Skeletal muscle tissue (tissue), 4 donors: ENCODE measurements around the gene LPCAT1. TPM values are rescaled to one million over a fixed set of nuclear protein-coding genes. Genes with fewer than 3 reads are reported as not detected.

Source experiments
- H3K27ac ChIP-seq: one replicate; pipeline ENCODE4 v1.7.0; 2013; ENCODE audit warnings: mild to moderate bottlenecking, low read depth, low read length, inconsistent platforms
- H3K27me3 ChIP-seq, 3 donors: one replicate each; pipeline ENCODE4 v1.7.0; 2013; ENCODE audit warnings: low read length in 3 of 3; ENCODE audit not compliant: control insufficient read depth in 3 of 3, insufficient read depth in 3 of 3
- H3K36me3 ChIP-seq, 3 donors: one replicate each; pipeline ENCODE4 v1.7.0; 2013; ENCODE audit warnings: low read length in 3 of 3; ENCODE audit not compliant: control insufficient read depth in 3 of 3, insufficient read depth in 3 of 3
- H3K4me1 ChIP-seq, 3 donors: one replicate each; pipeline ENCODE4 v1.7.0; 2013; ENCODE audit warnings: low read length in 3 of 3, mild to moderate bottlenecking in 3 of 3; ENCODE audit not compliant: control insufficient read depth in 3 of 3, insufficient read depth in 3 of 3
- H3K4me3 ChIP-seq, 3 donors: one replicate each; pipeline ENCODE4 v1.7.0; 2013; ENCODE audit warnings: low read length in 3 of 3
- H3K9ac ChIP-seq, 3 donors: one replicate each; pipeline ENCODE4 v1.7.0; 2013; ENCODE audit warnings: low read length in 3 of 3, mild to moderate bottlenecking in 3 of 3, moderate library complexity in 2 of 3, low read depth in 1 of 3
- H3K9me3 ChIP-seq, 3 donors: one replicate each; pipeline ENCODE4 v1.7.0; 2013; ENCODE audit warnings: low read length in 3 of 3; ENCODE audit not compliant: control insufficient read depth in 3 of 3
- total RNA-seq: library from RNA; depleted of rRNA; stranded (reverse); fragments of >200 nt; gene quantifications from one replicate; pipeline ENCODE4 v1.2.3, GENCODE V29; 2014
- donor health status: Osteomylitis.

Gene LPCAT1
- total RNA-seq, 1 donor from 2014 or later: 35.5 TPM

DNA sequence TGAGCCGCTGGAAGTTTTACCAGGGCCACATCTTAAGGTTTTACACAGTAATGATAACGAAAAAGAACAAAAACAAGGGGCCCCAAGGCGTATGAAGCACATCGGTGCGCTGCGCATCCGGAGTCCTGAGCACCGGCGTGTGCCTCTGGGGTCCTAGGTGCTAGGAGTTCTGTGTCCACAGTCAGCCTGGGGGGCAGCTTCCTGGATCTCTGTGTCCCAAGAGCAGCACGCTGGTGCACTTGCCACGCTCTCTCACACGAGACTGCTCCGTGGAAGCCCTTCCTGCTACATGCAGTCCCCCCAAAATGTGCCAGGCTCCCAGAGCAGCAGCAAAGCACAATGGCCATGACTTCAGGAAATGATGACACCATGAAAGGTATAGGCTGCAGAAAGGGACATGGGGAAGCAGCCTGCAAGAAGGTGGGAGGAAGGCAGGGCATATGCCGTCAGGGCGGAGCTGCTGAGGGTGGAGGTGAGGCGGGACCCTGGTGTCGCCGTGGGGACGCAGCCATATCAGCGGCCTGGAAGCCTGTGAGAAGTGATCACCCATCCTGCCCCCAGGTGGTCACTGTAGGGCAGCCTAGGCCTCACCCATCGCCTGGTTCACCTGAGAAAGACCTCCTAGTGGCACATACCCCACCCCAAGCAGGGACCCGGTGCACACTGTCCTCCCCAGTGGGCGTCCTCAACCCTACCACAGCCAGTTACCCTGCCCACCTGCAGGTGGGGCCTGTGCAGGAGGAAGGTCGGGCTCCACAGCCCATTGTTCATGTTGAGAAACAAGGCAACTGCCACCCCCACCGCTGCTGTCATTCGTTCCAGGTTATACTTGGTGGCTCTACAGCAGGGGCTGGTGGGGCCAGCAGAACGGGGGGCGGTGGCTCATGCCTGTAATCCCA is 54.9 kb downstream of the LPCAT1 start:
- Histone ChIP-seq H3K9ac (no peak overlapping the region), H3K27ac (no peak overlapping the region), H3K36me3 (peaks cover 0 to 13% (median 2%) of the 10 kb centered on the region in 3 donors), H3K9me3 (peaks cover 0 to 3% (median 0%) of the 10 kb centered on the region in 3 donors), H3K4me3 (no peak overlapping the region), H3K27me3 (no peaks in the 10 kb centered on the region), H3K4me1 (no peaks in the 10 kb centered on the region)

DNA sequence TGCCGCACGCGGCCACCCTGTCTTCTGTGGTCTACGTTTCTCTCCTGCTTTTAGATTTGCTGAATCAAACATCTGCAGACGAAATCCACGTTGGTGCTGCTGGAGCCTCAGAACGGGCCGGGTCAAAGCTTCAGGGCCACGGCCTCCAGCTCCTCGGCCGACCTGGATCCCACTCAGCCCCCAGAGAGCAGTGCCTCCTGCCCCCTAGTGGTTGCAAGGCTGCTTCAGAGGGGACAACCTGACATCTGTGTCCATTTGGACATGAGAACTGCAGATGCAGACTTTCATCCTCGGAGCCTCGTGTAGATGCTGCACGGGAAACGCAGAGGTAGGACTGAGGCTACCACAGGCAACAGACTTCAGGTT is 55.5 kb downstream of the LPCAT1 start:
- Histone ChIP-seq H3K9me3 (peaks cover 0 to 3% (median 0%) of the 10 kb centered on the region in 3 donors), H3K36me3 (peaks cover 2 to 13% (median 6%) of the 10 kb centered on the region in 3 donors), H3K4me3 (no peak overlapping the region), H3K27ac (no peak overlapping the region), H3K4me1 (no peaks in the 10 kb centered on the region), H3K27me3 (no peaks in the 10 kb centered on the region), H3K9ac (no peak overlapping the region)

DNA sequence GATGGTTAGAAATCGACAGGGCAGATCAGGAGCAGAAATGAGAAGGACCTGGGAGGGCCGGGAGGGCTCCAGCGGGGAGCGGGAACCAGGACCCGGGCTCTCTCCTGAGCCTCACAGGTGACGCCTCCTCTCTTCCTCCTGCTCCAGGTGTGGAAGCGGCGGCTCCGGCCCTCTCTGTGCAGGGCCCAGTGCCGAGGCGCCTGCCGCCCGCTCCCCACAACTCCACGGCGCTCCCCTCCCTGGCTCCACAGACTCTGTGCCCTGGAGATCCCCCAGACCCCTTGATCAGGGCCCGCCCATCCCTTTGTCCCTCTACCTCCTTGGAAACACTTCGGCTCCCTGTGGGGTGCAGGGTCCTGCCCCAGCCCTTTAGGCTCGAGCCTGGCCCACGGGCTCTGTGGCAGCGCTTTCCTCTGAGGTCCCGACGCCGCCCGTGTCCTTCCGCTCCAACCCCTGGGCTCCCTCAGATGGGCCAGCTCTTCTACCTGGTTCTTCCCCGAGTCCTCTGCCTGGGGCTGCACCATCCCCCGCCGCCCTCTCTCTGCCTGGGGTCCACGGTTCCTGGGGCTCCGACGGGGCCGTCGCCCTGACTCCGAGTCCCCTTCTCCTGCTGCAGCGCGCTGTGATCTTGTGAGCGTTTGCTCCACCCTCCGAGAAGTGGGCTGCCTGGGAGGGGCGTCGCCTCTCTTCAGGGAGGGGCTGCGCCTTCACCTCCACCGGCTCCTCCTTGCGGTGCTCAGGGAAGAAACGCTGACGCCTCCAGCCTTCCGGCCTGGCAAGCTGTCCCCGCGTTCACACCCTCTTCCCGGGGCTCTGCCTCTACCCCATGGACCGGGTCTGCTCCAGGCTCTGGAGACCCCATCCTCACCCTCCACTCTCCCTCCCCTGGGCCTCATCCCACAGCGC is 56.2 kb downstream of the LPCAT1 start:
- H3K27ac ChIP-seq: no peak overlapping the region
- no peaks in the 10 kb centered on the region for H3K27me3 ChIP-seq
- peaks cover 3 to 13% (median 8%) of the 10 kb centered on the region in 3 donors for H3K36me3 ChIP-seq
- peaks cover 0 to 3% (median 0%) of the 10 kb centered on the region in 3 donors for H3K9me3 ChIP-seq
- H3K9ac ChIP-seq: no peak overlapping the region
- no peaks in the 10 kb centered on the region for H3K4me1 ChIP-seq
- no peak overlapping the region for H3K4me3 ChIP-seq

DNA sequence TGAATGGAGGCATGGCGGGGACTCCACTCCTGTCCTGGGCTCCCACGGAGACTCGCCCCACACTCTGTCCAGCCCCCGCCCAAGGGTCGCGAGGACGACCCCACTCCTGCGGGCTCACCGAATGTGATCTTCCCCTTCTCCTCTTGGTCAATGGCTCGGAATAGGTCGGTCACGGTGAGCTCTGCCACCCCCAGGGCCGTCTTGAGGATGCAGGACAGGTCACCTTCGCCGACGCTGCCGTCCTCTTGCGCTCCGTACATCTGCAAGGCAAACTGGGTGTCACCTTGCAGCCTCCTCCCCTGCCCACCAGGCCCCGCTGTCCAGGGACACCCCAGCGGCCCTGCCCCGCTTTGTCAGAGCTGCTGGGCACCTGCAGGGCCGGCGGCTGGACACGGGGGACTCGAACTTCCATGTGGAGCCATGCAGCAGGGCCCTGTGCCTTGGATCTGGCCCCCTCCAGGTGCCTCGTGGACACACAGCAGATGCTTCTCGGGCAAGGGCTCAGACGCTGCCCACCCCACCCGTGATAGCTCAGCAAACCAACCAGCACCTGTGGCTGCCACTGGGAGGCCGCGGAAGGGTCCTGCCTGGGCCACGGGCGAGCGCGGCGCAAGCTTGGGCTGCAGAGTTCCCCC is 57.0 kb downstream of the LPCAT1 start:
- H3K9ac ChIP-seq: no peak overlapping the region
- H3K27me3 ChIP-seq: no peaks in the 10 kb centered on the region
- H3K27ac ChIP-seq: no peak overlapping the region
- H3K36me3 ChIP-seq: peaks cover 7 to 13% (median 12%) of the 10 kb centered on the region in 3 donors
- no peak overlapping the region for H3K4me3 ChIP-seq
- no peaks in the 10 kb centered on the region for H3K4me1 ChIP-seq
- H3K9me3 ChIP-seq: peaks cover 0 to 3% (median 0%) of the 10 kb centered on the region in 3 donors

DNA sequence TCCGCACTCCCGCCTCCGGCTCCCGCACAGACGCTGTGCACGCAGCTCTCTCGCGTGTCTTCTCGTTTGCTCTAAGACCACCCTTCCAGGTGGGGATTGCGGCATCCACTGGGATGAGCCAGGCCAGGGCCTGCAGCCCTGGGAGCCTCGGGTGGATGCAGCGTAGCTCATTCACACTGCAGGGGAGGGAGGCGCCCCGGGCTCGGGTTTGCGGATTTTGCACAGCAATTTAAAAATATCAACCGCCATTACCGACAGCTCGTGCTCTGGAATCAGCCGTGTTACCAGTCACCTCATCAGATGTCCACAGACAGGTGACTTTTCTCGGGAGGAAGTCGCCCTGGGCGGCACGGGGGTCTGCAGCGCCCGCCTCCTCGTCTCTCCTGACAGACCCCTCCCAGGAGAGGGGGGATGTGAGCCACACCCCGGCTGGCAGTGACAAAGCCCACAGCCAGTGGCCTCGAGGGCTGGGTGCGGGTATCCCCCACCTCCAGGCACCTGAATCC is 57.7 kb downstream of the LPCAT1 start:
- Histone ChIP-seq H3K27me3 (peaks cover 0 to 2% (median 0%) of the 10 kb centered on the region in 3 donors), H3K27ac (no peak overlapping the region), H3K9me3 (peaks cover 0 to 3% (median 0%) of the 10 kb centered on the region in 3 donors), H3K4me3 (no peak overlapping the region), H3K9ac (no peak overlapping the region), H3K4me1 (no peaks in the 10 kb centered on the region), H3K36me3 (peaks cover 12 to 13% (median 12%) of the 10 kb centered on the region in 3 donors)

DNA sequence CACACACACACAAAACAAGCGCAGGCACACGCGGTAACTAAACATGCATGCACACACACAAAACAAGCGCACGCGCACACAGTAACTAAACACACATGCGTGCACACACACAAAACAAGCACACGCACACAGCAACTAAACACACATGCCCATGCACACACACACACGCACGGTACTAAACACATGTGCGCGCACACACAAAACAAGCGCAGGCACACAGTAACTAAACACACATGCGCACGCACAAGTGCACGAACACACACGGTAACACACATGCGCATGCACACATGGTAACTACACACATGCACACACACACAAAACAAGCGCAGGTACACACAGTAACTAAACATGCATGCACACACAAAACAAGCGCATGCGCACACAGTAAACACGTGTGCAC is 58.6 kb downstream of the LPCAT1 start:
- H3K27ac ChIP-seq: no peak overlapping the region
- no peak overlapping the region for H3K9ac ChIP-seq
- H3K4me1 ChIP-seq: no peaks in the 10 kb centered on the region
- H3K36me3 ChIP-seq: peaks cover 12 to 13% (median 12%) of the 10 kb centered on the region in 3 donors
- H3K4me3 ChIP-seq: no peak overlapping the region
- peaks cover 0 to 4% (median 2%) of the 10 kb centered on the region in 3 donors for H3K27me3 ChIP-seq
- H3K9me3 ChIP-seq: peaks cover 0 to 3% (median 0%) of the 10 kb centered on the region in 3 donors

DNA sequence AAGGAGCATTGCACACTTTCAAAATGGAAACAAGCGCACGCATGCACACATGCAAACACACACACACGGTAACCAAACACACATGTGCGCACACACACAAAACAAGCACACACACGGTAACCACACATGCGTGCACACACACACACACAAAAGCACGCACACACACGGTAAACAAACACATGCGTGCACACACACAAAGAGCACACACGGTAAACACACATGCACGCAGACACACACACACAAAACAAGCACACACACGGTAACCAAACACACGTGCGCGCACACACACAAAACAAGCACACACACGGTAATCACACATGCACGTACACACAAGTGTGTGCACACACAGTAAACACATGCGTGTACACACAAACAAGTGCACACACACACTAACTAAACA is 59.2 kb downstream of the LPCAT1 start:
- H3K36me3 ChIP-seq: peaks cover 12 to 13% (median 12%) of the 10 kb centered on the region in 3 donors
- H3K27me3 ChIP-seq: peaks cover under 1 to 4% (median 2%) of the 10 kb centered on the region in 3 donors
- peaks cover 0 to 3% (median 0%) of the 10 kb centered on the region in 3 donors for H3K9me3 ChIP-seq

DNA sequence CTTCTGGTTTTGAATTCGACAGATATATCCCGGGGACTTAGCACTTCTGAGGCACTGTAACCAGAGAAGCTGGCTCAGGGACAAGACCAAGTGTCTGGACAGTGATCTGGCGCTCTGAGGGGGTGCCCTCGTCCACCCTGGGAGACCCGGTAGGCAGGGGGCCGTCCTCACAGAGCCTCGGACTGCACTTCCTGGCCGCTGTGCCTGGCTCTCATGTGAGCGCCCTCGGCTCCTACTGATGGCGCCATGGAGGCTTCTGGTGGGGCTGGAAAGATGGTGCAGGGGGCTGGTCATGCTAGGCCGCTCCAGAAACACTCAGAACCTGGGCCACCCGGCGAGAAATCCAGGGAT is 59.7 kb downstream of the LPCAT1 start:
- Histone ChIP-seq H3K4me3 (no peak overlapping the region), H3K36me3 (peaks cover 12 to 13% (median 12%) of the 10 kb centered on the region in 3 donors), H3K9ac (no peak overlapping the region), H3K27me3 (peaks cover 2 to 4% (median 4%) of the 10 kb centered on the region in 3 donors), H3K27ac (no peak overlapping the region), H3K9me3 (peaks cover 0 to 3% (median 0%) of the 10 kb centered on the region in 3 donors), H3K4me1 (no peaks in the 10 kb centered on the region)

More for the DNA sequence above, 59.2 kb downstream of the LPCAT1 start:
- no peak overlapping the region for H3K27ac ChIP-seq
- H3K4me3 ChIP-seq: no peak overlapping the region
- H3K9ac ChIP-seq: no peak overlapping the region
- no peaks in the 10 kb centered on the region for H3K4me1 ChIP-seq

DNA sequence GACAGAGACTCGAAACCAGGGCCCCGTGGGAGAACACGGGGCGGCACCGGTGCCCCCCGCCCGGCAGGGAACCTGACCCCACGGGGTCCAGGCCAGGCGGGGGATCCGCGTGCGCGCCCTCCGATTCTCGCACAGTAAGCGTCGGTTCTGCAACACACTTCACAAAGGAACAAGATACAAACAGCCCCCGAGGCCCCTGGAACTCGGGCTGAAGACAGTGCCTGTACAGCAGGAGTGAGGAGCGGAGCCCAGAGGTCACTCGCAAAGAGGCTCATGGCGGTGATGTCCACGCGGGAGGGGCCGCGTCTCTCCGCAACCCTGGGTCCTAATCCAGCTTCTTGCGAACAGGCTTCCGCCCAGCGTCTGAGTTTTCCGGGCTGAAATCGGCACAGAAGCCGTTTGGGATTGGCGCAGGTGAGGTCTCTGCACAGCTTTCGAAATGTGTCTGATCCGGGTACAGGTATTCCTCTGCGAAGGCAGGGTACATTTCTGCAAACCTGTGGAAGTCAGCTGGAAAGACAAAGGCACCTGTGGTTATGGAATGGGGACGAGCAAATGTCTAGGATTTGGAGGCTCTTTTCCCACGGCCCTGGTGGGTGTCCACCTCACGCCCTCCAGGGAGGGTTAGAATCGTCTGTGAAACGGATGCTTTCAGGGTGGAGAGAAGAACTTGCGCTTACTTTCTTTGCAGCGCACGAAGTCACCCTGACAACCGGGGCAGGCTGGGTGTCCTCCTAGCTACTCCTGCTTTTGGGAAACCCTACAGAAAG is 60.2 kb downstream of the LPCAT1 start:
- Histone ChIP-seq H3K9me3 (peaks cover 0 to 3% (median 0%) of the 10 kb centered on the region in 3 donors), H3K36me3 (peaks cover 12 to 13% (median 12%) of the 10 kb centered on the region in 3 donors)

More for the DNA sequence above, 60.2 kb downstream of the LPCAT1 start:
- H3K4me3 ChIP-seq: no peak overlapping the region
- no peak overlapping the region for H3K9ac ChIP-seq
- peaks cover 2 to 4% (median 4%) of the 10 kb centered on the region in 3 donors for H3K27me3 ChIP-seq
- no peak overlapping the region for H3K27ac ChIP-seq
- H3K4me1 ChIP-seq: no peaks in the 10 kb centered on the region
